BJ (cell line): ENCODE measurements around the gene PLEKHO1. TPM values are rescaled to one million over a fixed set of nuclear protein-coding genes. Genes with fewer than 3 reads are reported as not detected.
"Not testable (repeated sequence)": the region's sequence is repeated elsewhere in the genome, so short reads cannot be mapped to it uniquely, and the experiment has no call there.

Experiments
- CTCF ChIA-PET: fragments of 350-600 bp; formaldehyde crosslinking; extraction: SDS; loops from one replicate; lab custom pipeline; 2021; ENCODE audit warnings: antibody characterized with exemption, inconsistent platforms; lab: Yijun Ruan, JAX
- POLR2A ChIA-PET: fragments of 300-600 bp; sonication (Branson Sonifier 250); formaldehyde crosslinking; extraction: SDS; loops from one replicate; lab custom pipeline; 2021; ENCODE audit warnings: antibody characterized with exemption; lab: Charles Lee
- DNase-seq: peaks from one replicate; pipeline ENCODE4 v3.0.0-alpha.2; 2011; ENCODE audit warnings: low read depth
- H3K27me3 ChIP-seq: 2 replicates; pipeline ENCODE4 v1.6.0; 2011; ENCODE audit warnings: low read length; ENCODE audit not compliant: control insufficient read depth, insufficient read depth
- H3K36me3 ChIP-seq: 2 replicates; pipeline ENCODE4 v1.5.1; 2011; ENCODE audit warnings: low read length; ENCODE audit not compliant: control insufficient read depth, insufficient read depth
- H3K4me3 ChIP-seq: 2 replicates; pipeline ENCODE4 v1.5.1; 2011; ENCODE audit warnings: low read depth, mild to moderate bottlenecking, control low read depth, low read length
- polyA plus RNA-seq: library from polyadenylated mRNA; depleted of rRNA; stranded (reverse); fragments of >200 nt; gene quantifications from 2 replicates; pipeline ENCODE4 v1.2.3, GENCODE V29; 2011
- TF ChIP-seq, protein P1 (sequence below): IDR thresholded peaks from 2 replicates; pipeline ENCODE4 v1.5.1; 2011; ENCODE audit warnings: low read depth, mild to moderate bottlenecking, control low read depth, inconsistent platforms, low read length, moderate library complexity; ENCODE audit not compliant: insufficient read depth

Gene PLEKHO1
- polyA plus RNA-seq, 1 experiment, result 41.3 TPM

GRCh38 chr1:150182247-150182646 lies 32.5 kb downstream of the PLEKHO1 start:
- DNase-seq, result no peak
- Histone ChIP-seq H3K27me3 (no peaks in the 10 kb centered on the region), H3K4me3 (no peak overlapping the region), H3K36me3 (no peaks in the 10 kb centered on the region)
- POLR2A ChIA-PET, result interaction anchor here (0.6 kb wide), 2 partner anchors 139 to 289 kb away, joined by 3 to 14 read pairs; no protein-coding TSS in a partner anchor
- CTCF ChIA-PET, result interaction anchor here (0.8 to 0.9 kb wide), 2 partner anchors 14 to 16 kb away, joined by 3 read pairs; no protein-coding TSS in a partner anchor
- TF ChIP-seq, protein P1, sequence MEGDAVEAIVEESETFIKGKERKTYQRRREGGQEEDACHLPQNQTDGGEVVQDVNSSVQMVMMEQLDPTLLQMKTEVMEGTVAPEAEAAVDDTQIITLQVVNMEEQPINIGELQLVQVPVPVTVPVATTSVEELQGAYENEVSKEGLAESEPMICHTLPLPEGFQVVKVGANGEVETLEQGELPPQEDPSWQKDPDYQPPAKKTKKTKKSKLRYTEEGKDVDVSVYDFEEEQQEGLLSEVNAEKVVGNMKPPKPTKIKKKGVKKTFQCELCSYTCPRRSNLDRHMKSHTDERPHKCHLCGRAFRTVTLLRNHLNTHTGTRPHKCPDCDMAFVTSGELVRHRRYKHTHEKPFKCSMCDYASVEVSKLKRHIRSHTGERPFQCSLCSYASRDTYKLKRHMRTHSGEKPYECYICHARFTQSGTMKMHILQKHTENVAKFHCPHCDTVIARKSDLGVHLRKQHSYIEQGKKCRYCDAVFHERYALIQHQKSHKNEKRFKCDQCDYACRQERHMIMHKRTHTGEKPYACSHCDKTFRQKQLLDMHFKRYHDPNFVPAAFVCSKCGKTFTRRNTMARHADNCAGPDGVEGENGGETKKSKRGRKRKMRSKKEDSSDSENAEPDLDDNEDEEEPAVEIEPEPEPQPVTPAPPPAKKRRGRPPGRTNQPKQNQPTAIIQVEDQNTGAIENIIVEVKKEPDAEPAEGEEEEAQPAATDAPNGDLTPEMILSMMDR, result no peak

DNA sequence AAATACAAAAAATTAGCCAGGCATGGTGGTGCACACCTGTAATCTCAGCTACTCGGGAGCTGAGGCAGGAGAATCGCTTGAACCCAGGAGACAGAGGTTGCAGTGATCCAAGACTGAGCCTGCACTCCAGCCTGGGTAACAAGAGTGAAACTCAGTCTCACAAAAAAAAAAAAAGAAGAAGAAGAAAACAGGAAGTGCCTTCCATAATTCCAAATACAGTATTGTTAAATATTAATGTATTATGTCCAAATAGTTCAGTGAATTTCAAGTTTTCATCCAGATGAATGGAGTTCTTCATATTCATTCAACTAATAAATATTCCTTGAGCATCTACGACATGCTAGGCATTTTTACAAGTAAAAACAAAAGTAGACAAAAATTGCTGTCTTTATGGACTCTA lies 33.3 kb downstream of the PLEKHO1 start:
- TF ChIP-seq, protein P1, result no peak
- DNase-seq, result no peak
- no peaks in the 10 kb centered on the region for H3K36me3 ChIP-seq
- no peaks in the 10 kb centered on the region for H3K27me3 ChIP-seq
- no peak overlapping the region for H3K4me3 ChIP-seq
- POLR2A ChIA-PET, result no interaction called here
- CTCF ChIA-PET, result interaction anchor here (0.8 to 1.5 kb wide), 4 partner anchors 11 to 114 kb away, joined by 3 to 6 read pairs (median 4); no protein-coding TSS in a partner anchor

- ChIA-PET POLR2A (no interaction called here), CTCF (interaction anchor here (0.5 to 3.5 kb wide), 5 partner anchors 8 to 113 kb away, joined by 3 to 26 read pairs (median 24); no protein-coding TSS in a partner anchor)
- DNase-seq, result no peak
- H3K36me3 ChIP-seq, result no peaks in the 10 kb centered on the region
- TF ChIP-seq, protein P1, result no peak
- no peaks in the 10 kb centered on the region for H3K27me3 ChIP-seq
- no peak overlapping the region for H3K4me3 ChIP-seq
Observed at GRCh38 chr1:150185481-150185880, 35.8 kb downstream of the PLEKHO1 start.

- POLR2A ChIA-PET, H3K4me3 ChIP-seq, H3K36me3 ChIP-seq, DNase-seq, H3K27me3 ChIP-seq: not testable (repeated sequence)
- CTCF ChIA-PET, result interaction anchor here (0.6 to 3.5 kb wide), 15 partner anchors 9 to 247 kb away, joined by 3 to 26 read pairs (median 4); partner anchors contain the start of gene PLEKHO1
Observed at GRCh38 chr1:150186438-150186788, 36.7 kb downstream of the PLEKHO1 start.

GRCh38 chr1:150186789-150187559 lies 37.3 kb downstream of the PLEKHO1 start:
- H3K27me3 ChIP-seq, result no peaks in the 10 kb centered on the region
- CTCF ChIA-PET, result interaction anchor here (0.6 to 3.5 kb wide), 25 partner anchors 9 to 305 kb away, joined by 3 to 26 read pairs (median 4); partner anchors contain the start of gene PLEKHO1

More at GRCh38 chr1:150186789-150187559, 37.3 kb downstream of the PLEKHO1 start:
- DNase-seq, result no peak
- no peaks in the 10 kb centered on the region for H3K36me3 ChIP-seq
- POLR2A ChIA-PET, result interaction anchor here (0.6 to 1.0 kb wide), 6 partner anchors 24 to 1848 kb away, joined by 3 to 15 read pairs (median 6); a partner anchor contains a TSS
- TF ChIP-seq, protein P1, result peak; percentile 39
- H3K4me3 ChIP-seq, result no peak overlapping the region
